ENCODE data around the gene THBS3.
A peak's percentile ranks its signal among the peaks of the same experiment; 100 is the strongest.

The THBS3 gene

DNA sequence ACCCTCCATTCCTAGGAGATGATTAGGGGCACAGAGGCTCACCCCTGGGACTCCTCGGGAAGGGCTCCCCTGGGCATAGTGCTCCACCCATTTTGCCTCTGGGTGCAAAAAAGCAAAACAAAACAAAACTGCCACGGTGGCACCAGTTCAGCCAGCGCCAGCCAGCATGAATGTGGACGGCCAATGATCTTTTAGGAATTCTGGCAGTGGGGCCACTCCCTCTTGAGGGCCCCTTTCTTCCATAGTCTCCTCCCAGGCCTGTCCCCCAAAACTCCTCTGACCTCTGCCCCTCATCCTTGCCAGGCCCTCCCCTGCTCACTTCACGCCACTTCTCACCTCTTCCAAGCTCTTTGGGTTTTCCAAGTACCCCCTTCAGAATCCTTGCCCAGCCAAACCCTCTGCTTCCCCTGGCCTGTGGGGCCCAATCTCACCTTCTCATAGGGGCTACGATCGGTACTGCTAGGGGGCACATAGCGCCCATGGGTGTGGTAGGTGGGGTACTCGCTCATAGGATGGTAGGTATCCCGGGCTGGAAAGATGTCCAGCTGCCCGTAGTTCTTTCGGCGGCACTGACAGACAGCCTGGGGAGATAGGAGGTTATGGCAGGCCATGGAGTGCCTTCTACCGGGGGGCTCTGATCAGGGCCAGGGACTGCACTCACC is 20.8 kb downstream of the THBS3 start:
- DNase-seq = no peak

DNA sequence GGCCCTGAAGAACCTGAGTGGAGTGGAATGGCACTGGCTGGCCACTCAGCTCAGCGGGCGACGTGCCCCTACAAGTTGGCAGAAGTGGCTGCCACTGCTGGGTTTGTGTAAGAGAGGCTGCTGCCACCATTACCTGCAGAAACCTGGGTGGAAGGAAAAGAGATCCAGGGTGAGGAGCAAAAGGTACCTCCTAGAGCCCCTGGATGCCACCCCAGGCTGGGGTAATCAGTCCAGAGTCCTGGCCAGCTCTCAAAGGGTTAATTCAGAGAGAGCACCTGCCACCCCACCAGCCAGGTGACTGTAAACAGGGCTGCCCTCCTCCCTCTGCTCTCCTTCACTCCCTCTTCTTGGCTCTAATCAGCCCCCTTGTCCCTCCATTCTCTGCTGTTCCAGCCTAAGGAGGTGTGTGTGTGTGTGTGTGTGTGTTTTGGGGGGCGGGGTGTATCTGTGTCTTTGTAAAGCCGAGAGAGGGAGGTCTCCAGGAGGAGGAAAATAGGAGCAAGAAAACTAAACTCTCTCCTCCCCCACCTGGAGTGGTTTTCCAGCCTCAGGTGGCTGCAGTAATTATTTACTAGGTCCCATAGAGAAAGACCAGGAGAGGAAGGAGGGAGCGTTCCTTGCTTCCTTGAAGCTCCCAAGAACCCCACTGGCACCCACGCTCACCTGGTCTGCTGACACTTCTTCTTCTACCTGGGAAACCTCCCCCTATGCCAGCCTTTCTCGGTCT is 21.5 kb downstream of the THBS3 start:
- no peak for DNase-seq

- no peak for DNase-seq
Observed at GRCh38 chr1:155185783-155186066, 22.0 kb downstream of the THBS3 start.

GRCh38 chr1:155184835-155185782 is 22.6 kb downstream of the THBS3 start:
- peak; percentile 90 for DNase-seq

GRCh38 chr1:155184351-155184811 is 23.3 kb downstream of the THBS3 start:
- DNase-seq = no peak

DNA sequence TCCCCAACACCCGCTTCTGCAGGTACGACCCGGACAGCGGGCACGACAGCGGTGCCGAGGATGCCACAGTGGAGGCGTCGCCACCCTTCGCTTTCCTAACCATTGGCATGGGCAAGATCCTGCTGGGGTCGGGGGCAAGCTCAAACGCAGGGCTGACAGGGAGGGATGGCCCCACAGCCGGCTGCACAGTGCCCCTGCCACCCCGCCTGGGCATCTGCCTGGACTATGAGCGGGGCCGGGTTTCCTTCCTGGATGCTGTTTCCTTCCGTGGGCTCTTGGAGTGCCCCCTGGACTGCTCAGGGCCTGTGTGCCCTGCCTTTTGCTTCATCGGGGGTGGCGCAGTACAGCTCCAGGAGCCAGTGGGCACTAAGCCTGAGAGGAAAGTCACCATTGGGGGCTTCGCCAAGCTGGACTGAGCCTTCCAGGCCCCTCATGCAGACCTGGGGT is 23.9 kb downstream of the THBS3 start:
- DNase-seq = no peak

GRCh38 chr1:155182052-155182550 is 25.6 kb downstream of the THBS3 start:
- DNase-seq = no peak

DNA sequence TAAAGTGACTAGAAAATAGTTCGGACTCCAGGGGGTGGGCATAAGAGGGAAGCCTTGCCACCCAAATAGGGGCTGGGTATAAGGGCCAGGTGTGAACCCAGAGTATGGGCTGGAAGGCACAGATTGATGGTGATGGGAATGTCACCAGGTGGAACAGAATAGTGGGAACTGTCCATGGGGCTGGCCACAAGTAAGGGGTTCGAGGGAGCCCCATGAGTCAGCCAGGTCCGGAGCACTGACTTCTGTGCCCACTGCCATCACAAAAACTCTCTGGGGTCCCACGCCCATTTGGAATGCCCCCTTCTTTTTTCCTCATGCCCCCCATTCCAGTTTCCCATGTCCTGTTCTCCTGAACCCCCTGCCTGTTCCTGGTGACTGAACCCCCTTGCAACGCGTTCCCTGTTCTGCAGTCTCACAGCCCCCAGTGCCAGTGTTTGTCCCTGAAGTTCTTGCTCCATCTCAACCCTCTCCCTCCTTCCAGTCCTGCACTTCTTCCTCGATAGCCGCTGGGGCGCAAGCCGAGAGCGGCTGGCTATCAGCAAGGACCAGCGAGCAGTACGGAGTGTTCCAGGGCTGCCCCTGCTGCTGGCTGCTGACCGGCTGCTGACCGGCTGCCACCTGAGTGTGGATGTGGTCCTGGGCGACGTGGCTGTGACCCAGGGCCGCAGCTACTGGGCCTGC is 26.2 kb downstream of the THBS3 start:
- DNase-seq = no peak

DNA sequence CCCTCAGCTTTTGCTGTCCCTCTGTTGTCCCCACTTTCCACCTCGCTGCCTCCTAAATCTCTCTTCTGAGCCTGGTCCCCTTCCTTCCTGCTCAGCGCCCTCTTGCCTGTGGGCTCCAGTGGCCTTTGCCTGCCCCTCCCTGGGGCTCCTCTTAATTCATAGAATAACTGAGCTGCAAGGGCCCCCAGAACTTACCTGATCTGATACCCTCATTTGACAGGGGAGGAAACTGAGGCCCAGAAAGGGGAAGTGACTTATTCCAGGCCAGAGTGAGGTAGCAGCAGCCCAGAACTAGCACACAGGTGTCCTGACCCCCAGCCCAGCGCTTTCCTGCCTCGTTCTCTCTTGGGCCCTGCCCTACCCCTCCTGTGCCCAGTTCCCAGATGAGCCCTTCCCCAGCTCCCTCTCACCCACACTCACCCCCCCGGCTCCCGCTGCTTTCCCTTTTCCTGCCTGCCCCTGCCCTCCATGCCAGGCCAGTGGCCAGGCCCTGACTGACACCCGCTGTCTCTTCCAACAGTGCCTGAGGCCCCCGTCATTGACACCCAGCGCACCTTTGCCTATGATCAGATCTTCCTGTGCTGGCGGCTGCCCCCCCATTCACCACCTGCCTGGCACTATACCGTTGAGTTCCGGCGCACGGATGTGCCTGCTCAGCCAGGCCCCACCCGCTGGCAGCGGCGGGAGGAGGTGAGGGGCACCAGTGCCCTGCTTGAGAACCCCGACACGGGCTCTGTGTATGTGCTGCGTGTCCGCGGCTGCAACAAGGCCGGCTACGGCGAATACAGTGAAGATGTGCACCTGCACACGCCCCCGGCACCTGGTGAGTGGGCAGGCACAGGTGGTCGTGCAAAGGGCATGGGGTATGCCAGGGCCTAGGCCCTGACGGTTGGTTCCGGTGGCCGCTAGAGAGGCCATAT is 28.3 kb downstream of the THBS3 start:
- DNase-seq = no peak

- DNase-seq = no peak
Observed at GRCh38 chr1:155178441-155179111, 29.1 kb downstream of the THBS3 start.

DNA sequence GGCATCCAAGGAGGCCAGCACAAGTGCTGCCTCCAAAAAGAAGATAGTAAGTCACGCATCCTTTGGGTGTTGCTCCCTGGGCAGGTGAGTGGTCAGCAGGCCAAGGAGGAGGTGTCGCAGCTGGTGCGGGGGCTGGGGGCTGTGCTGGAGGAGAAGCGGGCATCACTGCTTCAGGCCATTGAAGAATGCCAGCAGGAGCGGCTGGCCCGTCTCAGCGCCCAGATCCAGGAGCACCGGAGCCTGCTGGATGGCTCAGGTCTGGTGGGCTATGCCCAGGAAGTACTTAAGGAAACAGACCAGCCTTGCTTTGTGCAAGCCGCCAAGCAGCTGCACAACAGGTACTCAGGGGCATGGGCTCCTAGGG is 29.8 kb downstream of the THBS3 start:
- no peak for DNase-seq

- no peak for DNase-seq
Observed at GRCh38 chr1:155177192-155177917, 30.3 kb downstream of the THBS3 start.

DNA sequence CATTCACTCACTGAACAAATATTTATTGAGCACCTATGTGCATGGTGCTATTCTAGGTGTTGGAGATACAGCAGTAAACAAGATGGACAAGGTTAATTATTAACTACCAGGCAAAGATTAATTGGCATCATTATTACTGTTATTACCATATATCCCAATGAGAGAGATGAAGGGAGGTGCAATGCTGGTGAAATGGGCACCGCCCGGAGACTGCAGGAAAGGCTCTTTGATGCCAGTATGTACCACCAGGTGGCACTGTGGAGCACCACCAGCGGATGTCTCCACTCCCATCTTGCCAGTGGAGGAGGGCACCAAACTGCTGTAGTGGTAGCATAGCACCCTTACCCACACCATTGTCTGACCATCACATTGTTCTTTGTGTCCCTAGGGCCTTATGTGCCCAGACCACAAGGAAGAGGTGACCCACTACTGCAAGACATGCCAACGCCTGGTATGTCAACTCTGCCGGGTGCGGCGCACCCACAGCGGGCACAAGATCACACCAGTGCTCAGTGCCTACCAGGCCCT is 31.1 kb downstream of the THBS3 start:
- peak; percentile 86 for DNase-seq

GRCh38 chr1:155175927-155176371 is 31.7 kb downstream of the THBS3 start:
- peak; percentile 29 for DNase-seq

GRCh38 chr1:155175281-155175926 is 32.3 kb downstream of the THBS3 start:
- no peak for DNase-seq

DNA sequence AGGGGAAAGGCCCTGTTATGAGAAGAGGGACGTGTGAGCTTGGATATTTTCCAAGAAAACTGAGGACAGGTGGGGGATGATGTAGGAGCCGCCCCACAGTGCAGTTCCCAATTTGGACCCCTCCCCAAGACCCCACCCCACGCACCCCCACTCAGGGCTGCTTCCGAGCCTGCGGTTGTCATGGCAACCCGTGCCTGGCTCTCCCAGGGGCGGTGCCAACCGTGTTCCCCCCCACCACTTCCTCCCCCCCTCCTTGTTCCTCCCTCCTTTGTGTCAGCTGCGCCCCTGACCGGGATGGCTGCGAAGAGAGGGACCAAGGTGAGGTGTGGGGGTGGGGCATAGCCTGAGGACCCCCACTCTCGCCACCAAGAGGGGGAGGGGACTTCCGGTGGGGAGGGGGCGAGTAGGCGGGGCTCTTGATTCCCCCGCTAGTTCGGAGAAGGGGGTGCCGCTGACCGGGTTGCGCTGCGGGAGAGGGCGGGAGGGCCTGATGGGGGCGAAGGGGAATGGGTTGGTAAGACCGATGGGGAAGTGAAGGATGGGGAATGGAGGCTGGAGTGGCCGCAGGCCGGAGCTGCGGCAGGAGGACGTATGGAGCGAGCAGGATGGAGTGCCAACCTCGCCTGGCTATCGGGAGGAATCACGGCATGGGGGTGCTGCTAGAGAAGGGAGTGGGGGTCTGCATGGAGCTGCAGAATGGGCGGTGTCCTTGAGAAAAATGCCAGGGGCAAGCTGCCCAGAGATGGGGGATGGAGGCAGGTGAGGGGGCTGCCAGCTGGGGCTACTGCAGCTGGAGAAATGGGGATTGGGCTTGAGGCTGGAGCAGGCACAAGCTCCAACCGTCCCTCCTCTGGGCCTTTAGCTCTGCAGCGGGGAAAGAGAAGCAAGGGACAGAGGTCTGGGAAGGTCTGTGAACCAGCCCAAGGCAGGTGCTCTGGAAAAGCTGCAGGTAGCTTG is 33.1 kb downstream of the THBS3 start:
- DNase-seq = peak; percentile 70

GRCh38 chr1:155173478-155174323 is 34.0 kb downstream of the THBS3 start, which contains the start of gene TRIM46:
Gene TRIM46, plus strand, starts transcription at chr1:155173849. Its CDS starts 118 bp downstream, at chr1:155173967.
- peak; percentile 91 for DNase-seq

Measured in NCI-H1694 treated with DMSO at 0.1 percent for 48 hours (cell line).